Activated T-cell treated with anti-CD3 and anti-CD28 coated beads, Interleukin-2, amount 50 U/mL, for 4 hours (primary cell): ENCODE data around the gene CFDP1. TPM values are rescaled to one million over a fixed set of nuclear protein-coding genes. Genes with fewer than 3 reads are reported as not detected.
"Not testable (repeated sequence)": the region's sequence is repeated elsewhere in the genome, so short reads cannot be mapped to it uniquely, and the experiment has no call there.

ENCODE experiments used
- ATAC-seq, 2 donors: fragments of 200-7000 bp; cut with Tn5 transposase; one replicate each; pipeline ENCODE4 v1.10.0; 2021
- DNase-seq: peaks from one replicate; pipeline ENCODE4 v3.0.0-alpha.2; 2020
- H3K27me3 Mint-ChIP-seq: one replicate; pipeline ENCODE4 v1.8.0; 2021; ENCODE audit warnings: low read depth, mixed read lengths
- H3K36me3 Mint-ChIP-seq: one replicate; pipeline ENCODE4 v1.8.0; 2022; ENCODE audit warnings: mixed read lengths; ENCODE audit not compliant: insufficient read depth
- H3K4me1 Mint-ChIP-seq: one replicate; pipeline ENCODE4 v1.8.0; 2021; ENCODE audit warnings: low read depth, mixed read lengths
- H3K4me3 Mint-ChIP-seq: one replicate; pipeline ENCODE4 v1.8.0; 2021; ENCODE audit warnings: mild to moderate bottlenecking, moderate library complexity, mixed read lengths
- H3K9me3 Mint-ChIP-seq: one replicate; pipeline ENCODE4 v1.8.0; 2021; ENCODE audit warnings: mixed read lengths
- total RNA-seq, 3 donors: library from RNA; stranded (reverse); gene quantifications; one replicate each; pipeline ENCODE4 v1.2.1, GENCODE V29; 2021

CFDP1 gene
- total RNA-seq, 3 donors from 2014 or later = 28.3 to 33.2 (median 28.6) TPM

GRCh38 chr16:75464122-75464918 lies 31.0 kb upstream of the CFDP1 start, which contains the start of gene TMEM170A:
TMEM170A (minus strand) TSS chr16:75464689; CDS start chr16:75464600, 89 bp downstream.
- peak; percentile 98 for DNase-seq
- Mint-ChIP-seq H3K27me3 (no peaks in the 10 kb centered on the region), H3K4me3 (peak within 1 kb of the TSS; percentile 94), H3K36me3 (peaks cover 11% of the 10 kb centered on the region), H3K9me3 (no peaks in the 10 kb centered on the region), H3K4me1 (peaks cover 47% of the 10 kb centered on the region)
- peak; percentile 92 to 93 for ATAC-seq

DNA sequence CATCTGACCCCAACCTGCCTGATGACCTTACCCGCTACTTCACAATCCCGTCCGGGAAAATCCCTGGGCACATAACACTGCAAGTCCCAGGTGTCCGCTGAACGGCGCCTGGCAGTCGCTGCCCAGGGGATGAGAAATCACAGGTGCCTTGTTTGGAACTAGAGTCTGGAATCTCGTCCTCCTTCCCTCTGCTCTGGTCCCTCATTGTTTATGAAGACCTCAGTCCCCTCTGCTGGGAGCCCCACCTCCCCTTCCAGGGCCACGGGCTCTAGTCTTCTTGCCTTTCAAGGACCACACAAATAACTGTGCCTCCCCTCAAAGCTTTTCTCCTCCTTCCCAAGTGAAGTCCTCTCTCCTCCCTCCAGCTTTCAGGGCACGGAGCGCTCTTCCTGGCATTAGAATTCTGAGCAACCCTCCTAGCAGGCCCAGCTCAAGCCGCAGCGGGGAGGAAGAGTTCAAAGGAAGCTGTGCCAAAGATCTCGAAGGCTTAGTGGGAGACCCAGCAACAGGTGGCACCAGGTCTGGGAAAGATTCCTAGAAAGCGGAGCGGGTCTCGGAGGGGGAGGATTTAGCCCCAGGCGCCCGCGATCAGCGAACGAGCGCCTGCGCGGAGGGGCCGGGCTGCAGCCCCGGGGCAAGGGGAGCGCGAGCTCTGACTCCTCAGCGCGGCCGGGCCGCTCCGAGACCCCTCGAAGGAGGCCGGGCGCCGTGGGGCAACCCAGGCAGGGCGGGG lies 30.3 kb upstream of the CFDP1 start:
- H3K27me3 Mint-ChIP-seq, H3K9me3 Mint-ChIP-seq, DNase-seq: not testable (repeated sequence)
- peak overlapping the region; percentile 94 for H3K4me3 Mint-ChIP-seq
- ATAC-seq = peak; percentile 9 to 12
- H3K36me3 Mint-ChIP-seq = peaks cover 11% of the 10 kb centered on the region
- H3K4me1 Mint-ChIP-seq = peaks cover 51% of the 10 kb centered on the region

- no peak for DNase-seq
- ATAC-seq = peak; percentile 15 to 19
- peak overlapping the region; percentile 94 for H3K4me3 Mint-ChIP-seq
- H3K4me1 Mint-ChIP-seq = peaks cover 56% of the 10 kb centered on the region
- H3K27me3 Mint-ChIP-seq = no peaks in the 10 kb centered on the region
- H3K36me3 Mint-ChIP-seq = peaks cover 11% of the 10 kb centered on the region
- H3K9me3 Mint-ChIP-seq = no peaks in the 10 kb centered on the region
Observed at GRCh38 chr16:75462806-75463205, 29.5 kb upstream of the CFDP1 start.

GRCh38 chr16:75461575-75461974 lies 28.3 kb upstream of the CFDP1 start:
- DNase-seq = no peak
- no peak overlapping the region for H3K4me3 Mint-ChIP-seq
- no peaks in the 10 kb centered on the region for H3K9me3 Mint-ChIP-seq
- H3K4me1 Mint-ChIP-seq = peaks cover 63% of the 10 kb centered on the region
- peaks cover 11% of the 10 kb centered on the region for H3K36me3 Mint-ChIP-seq
- no peak for ATAC-seq
- no peaks in the 10 kb centered on the region for H3K27me3 Mint-ChIP-seq

- Mint-ChIP-seq H3K36me3 (peaks cover 11% of the 10 kb centered on the region), H3K4me1 (peaks cover 70% of the 10 kb centered on the region), H3K27me3 (no peaks in the 10 kb centered on the region), H3K9me3 (no peaks in the 10 kb centered on the region), H3K4me3 (no peak overlapping the region)
- no peak for ATAC-seq
- no peak for DNase-seq
Observed at GRCh38 chr16:75460446-75460845, 27.1 kb upstream of the CFDP1 start.

DNA sequence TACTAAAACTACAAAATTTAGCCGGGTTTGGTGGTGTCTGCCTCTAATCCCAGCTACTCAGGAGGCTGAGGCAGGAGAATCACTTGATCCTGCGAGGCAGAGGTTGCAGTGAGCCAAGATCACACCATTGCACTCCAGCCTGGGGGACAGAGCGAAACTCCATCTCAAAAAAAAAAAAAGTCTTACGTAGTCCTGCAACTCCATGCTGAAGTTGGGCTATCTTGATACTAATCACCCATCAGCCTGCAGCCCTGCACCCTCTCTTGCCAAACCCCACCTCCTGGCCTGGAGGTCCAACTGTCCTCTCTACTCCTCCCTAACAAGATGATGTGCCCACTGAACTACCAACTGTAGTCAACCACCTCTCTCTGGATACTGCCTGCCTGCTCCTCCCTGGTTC lies 26.4 kb upstream of the CFDP1 start:
- H3K4me3 Mint-ChIP-seq = no peak overlapping the region
- H3K27me3 Mint-ChIP-seq = no peaks in the 10 kb centered on the region
- peaks cover 69% of the 10 kb centered on the region for H3K4me1 Mint-ChIP-seq
- H3K36me3 Mint-ChIP-seq = peaks cover 11% of the 10 kb centered on the region
- no peaks in the 10 kb centered on the region for H3K9me3 Mint-ChIP-seq
- DNase-seq = no peak
- ATAC-seq = no peak

- no peaks in the 10 kb centered on the region for H3K9me3 Mint-ChIP-seq
- H3K4me3 Mint-ChIP-seq = no peak overlapping the region
- DNase-seq (no peak), ATAC-seq (no peak)
- H3K4me1 Mint-ChIP-seq = peaks cover 75% of the 10 kb centered on the region
- H3K27me3 Mint-ChIP-seq = no peaks in the 10 kb centered on the region
- peaks cover 11% of the 10 kb centered on the region for H3K36me3 Mint-ChIP-seq
Observed at GRCh38 chr16:75458439-75458838, 25.1 kb upstream of the CFDP1 start.

GRCh38 chr16:75458029-75458428 lies 24.7 kb upstream of the CFDP1 start:
- H3K27me3 Mint-ChIP-seq = no peaks in the 10 kb centered on the region
- peaks cover 74% of the 10 kb centered on the region for H3K4me1 Mint-ChIP-seq
- no peaks in the 10 kb centered on the region for H3K9me3 Mint-ChIP-seq
- no peak for ATAC-seq
- peaks cover 11% of the 10 kb centered on the region for H3K36me3 Mint-ChIP-seq
- DNase-seq = no peak
- H3K4me3 Mint-ChIP-seq = no peak overlapping the region

DNA sequence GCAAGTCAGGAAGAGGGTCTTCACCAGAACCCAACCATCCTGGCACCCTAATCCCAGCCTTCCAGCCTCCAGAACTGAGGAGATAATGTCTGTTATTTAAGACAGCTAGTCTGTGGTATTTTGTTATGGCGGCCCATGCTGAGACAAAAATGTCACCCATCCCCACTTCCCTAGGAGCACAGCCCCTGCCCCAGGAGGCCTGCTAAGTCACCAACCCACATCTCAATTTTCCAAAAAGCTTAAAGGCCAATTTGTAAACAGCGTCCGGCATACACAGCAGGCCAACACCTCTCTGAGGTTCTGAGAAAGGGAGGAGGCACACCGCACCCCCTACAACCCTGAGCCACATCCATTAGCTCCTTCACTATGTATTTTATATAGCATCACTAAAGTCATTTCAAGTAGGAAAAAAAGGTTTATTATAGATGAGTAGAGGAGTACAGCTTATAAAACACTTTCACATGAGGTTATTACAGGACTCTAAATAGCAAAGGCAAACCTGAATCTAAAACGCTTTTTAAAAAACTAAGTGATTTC lies 24.2 kb upstream of the CFDP1 start:
- H3K4me3 Mint-ChIP-seq = no peak overlapping the region
- H3K36me3 Mint-ChIP-seq = peaks cover 13% of the 10 kb centered on the region
- no peak for DNase-seq
- no peaks in the 10 kb centered on the region for H3K9me3 Mint-ChIP-seq
- H3K4me1 Mint-ChIP-seq = peaks cover 69% of the 10 kb centered on the region
- ATAC-seq = no peak
- H3K27me3 Mint-ChIP-seq = no peaks in the 10 kb centered on the region

DNA sequence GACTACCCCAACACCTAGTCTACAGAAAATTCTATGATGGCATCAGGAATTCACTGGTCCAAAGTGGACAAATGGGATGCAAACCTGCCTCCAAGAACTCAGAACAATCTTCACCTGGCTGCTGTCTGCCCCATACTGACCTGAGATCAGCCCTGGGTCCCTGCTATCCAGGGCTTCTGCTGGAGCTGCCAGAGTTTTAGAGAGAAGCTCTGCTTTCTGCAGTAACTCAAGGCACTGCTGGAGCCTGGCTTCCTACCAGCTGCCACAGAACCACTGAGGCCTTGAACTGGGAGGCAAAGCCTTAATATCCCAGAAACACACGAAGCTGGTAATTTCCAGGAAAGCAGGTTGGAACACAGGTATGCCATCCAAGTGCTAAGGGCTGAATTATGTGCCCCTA lies 23.7 kb upstream of the CFDP1 start:
- ATAC-seq (no peak), DNase-seq (no peak)
- H3K9me3 Mint-ChIP-seq = no peaks in the 10 kb centered on the region
- peaks cover 63% of the 10 kb centered on the region for H3K4me1 Mint-ChIP-seq
- H3K27me3 Mint-ChIP-seq = no peaks in the 10 kb centered on the region
- H3K36me3 Mint-ChIP-seq = peaks cover 13% of the 10 kb centered on the region
- H3K4me3 Mint-ChIP-seq = no peak overlapping the region

DNA sequence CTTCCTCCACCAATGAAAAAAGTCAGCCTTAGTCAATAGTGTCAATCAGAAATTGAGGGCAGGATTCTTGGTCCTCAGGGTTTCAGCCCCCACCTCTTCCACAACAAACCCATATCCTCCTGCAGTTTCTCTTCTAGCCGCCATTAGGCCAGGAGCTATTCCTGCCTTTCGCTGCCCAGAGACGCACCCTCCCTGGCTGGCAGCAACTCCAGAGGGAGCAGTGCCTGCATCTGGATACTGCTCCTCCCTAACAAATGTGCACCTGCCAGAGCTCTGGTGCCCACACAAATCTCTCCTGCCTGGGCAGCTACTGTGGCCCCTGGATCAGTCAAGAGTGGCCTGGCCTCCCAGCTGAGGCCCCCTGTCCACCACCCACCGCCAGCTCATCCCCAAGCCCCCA lies 23.2 kb upstream of the CFDP1 start:
- DNase-seq, H3K27me3 Mint-ChIP-seq, ATAC-seq, H3K9me3 Mint-ChIP-seq, H3K4me3 Mint-ChIP-seq: not testable (repeated sequence)
- Mint-ChIP-seq H3K36me3 (peaks cover 14% of the 10 kb centered on the region), H3K4me1 (peaks cover 60% of the 10 kb centered on the region)

GRCh38 chr16:75455677-75456076 lies 22.4 kb upstream of the CFDP1 start:
- ATAC-seq (no peak), DNase-seq (no peak)

DNA sequence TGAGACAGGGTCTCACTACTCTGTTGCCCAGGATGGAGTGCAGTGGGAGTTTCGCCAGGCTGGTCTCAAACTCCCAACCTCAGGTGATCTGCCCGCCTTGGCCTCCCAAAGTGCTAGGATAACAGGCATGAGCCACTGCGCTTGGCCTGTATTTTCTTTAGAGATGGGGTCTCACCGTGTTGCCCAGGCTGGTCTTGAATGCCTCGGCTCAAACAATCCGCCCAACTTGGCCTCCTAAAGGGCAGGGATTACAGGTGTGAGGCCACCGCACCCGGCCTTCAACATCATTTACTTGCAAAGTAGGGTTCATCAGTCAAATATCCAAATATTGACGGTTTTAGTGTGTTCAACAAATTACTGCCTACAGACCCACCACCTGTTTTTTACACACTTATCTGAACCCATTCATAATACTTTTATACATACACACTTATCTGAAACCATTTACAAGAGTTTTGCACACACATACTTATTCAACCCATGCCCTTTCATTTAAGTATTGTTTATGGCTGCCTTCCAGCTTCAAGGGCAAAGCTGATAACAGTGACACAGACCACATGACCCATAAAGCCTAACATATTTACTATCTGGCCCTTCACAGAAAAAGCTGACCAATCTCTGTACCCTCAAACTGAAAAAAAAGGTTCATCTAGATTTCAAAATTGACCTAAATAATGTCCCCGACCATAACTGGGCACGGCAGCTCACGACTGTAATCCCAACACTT lies 19.3 kb upstream of the CFDP1 start:
- H3K9me3 Mint-ChIP-seq = no peaks in the 10 kb centered on the region
- DNase-seq = no peak
- H3K4me3 Mint-ChIP-seq = no peak overlapping the region
- H3K4me1 Mint-ChIP-seq = peaks cover 31% of the 10 kb centered on the region
- H3K36me3 Mint-ChIP-seq = peaks cover 13% of the 10 kb centered on the region
- no peak for ATAC-seq
- no peaks in the 10 kb centered on the region for H3K27me3 Mint-ChIP-seq

More at GRCh38 chr16:75455677-75456076, 22.4 kb upstream of the CFDP1 start:
- Mint-ChIP-seq H3K9me3 (no peaks in the 10 kb centered on the region), H3K36me3 (peaks cover 17% of the 10 kb centered on the region), H3K27me3 (no peaks in the 10 kb centered on the region), H3K4me1 (peaks cover 52% of the 10 kb centered on the region), H3K4me3 (no peak overlapping the region)

DNA sequence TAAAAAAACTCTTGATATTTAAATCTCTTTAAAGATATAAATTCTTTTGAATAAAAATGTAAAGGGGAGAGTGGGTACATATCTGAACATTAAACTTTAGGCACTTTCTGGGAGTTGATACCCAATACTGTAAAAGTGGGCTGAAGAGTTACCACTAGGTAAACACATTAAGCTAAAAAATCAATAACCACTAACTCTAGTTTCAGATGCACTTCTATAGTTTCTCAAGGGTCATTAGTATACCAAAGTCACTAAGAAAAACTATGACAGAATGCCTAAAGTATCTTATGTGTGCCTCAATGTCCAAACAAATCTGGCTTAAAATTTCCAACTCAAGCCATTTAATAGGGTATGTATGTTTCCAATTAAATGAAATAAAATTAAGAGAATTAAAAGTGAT lies 13.1 kb upstream of the CFDP1 start:
- Mint-ChIP-seq H3K4me1 (no peaks in the 10 kb centered on the region), H3K36me3 (peaks cover 10% of the 10 kb centered on the region), H3K9me3 (no peaks in the 10 kb centered on the region), H3K27me3 (no peaks in the 10 kb centered on the region), H3K4me3 (no peak overlapping the region)
- ATAC-seq (no peak), DNase-seq (no peak)
